HL-60 (cell line): ENCODE measurements around the gene KAZN.

Experiments used
- DNase-seq, 2 experiments: peaks; one replicate each; pipeline ENCODE4 v3.0.0-alpha.2; 2010 to 2020; ENCODE audit warnings: low read depth in 1 of 2, low spot score in 1 of 2
- H3K27ac ChIP-seq: fragments of 250-450 bp; sonication (Bioruptor Pico); replicated peaks from 2 replicates; pipeline ENCODE4 v1.5.1; 2020; ENCODE audit warnings: mild to moderate bottlenecking, moderate library complexity
- H3K27me3 ChIP-seq: fragments of 250-450 bp; sonication (Bioruptor Pico); 2 replicates; pipeline ENCODE4 v1.5.1; 2021; ENCODE audit warnings: mild to moderate bottlenecking, moderate library complexity; ENCODE audit not compliant: insufficient read depth, poor library complexity, severe bottlenecking
- H3K4me3 ChIP-seq: replicated peaks from 2 replicates; pipeline ENCODE4 v1.5.1; 2011; ENCODE audit warnings: mild to moderate bottlenecking, control low read depth, low read length; ENCODE audit not compliant: insufficient read depth
- CTCF ChIP-seq: IDR thresholded peaks from one replicate; pipeline ENCODE4 v1.5.1; 2011; ENCODE audit warnings: low read length, control low read depth, inconsistent platforms; ENCODE audit not compliant: insufficient read depth
- GABPA ChIP-seq: IDR thresholded peaks from 2 replicates; pipeline ENCODE4 v1.6.1; 2012; ENCODE audit warnings: low read depth
- POLR2AphosphoS5 ChIP-seq: IDR thresholded peaks from 2 replicates; pipeline ENCODE4 v1.6.1; 2012; ENCODE audit warnings: low read depth
- REST ChIP-seq: IDR thresholded peaks from 2 replicates; pipeline ENCODE4 v1.6.1; 2012; ENCODE audit warnings: low read depth; ENCODE audit not compliant: insufficient replicate concordance
- SPI1 ChIP-seq: IDR thresholded peaks from 2 replicates; pipeline ENCODE4 v1.6.1; 2012; ENCODE audit warnings: low read depth, mild to moderate bottlenecking, borderline replicate concordance

KAZN gene

GRCh38 chr1:14841951-14842350, 243.5 kb downstream of the KAZN start:
- no peaks in the 10 kb centered on the region for H3K27me3 ChIP-seq
- TF ChIP-seq SPI1, result no peak
- H3K4me3 ChIP-seq, result no peak overlapping the region
- no peak for DNase-seq
- H3K27ac ChIP-seq, result no peak overlapping the region

- Histone ChIP-seq H3K27ac (no peak overlapping the region), H3K4me3 (no peak overlapping the region), H3K27me3 (no peaks in the 10 kb centered on the region)
- DNase-seq, result no peak
- TF ChIP-seq POLR2AphosphoS5, result no peak
- TF ChIP-seq SPI1, result no peak
- no peak for TF ChIP-seq CTCF
- TF ChIP-seq REST, result no peak
- no peak for TF ChIP-seq GABPA
Observed at GRCh38 chr1:14842361-14842760, 243.9 kb downstream of the KAZN start.

GRCh38 chr1:14842891-14843290, 244.4 kb downstream of the KAZN start:
- H3K4me3 ChIP-seq, result no peak overlapping the region
- TF ChIP-seq SPI1 (no peak), GABPA (no peak), REST (no peak), POLR2AphosphoS5 (no peak), CTCF (no peak)
- no peaks in the 10 kb centered on the region for H3K27me3 ChIP-seq
- H3K27ac ChIP-seq, result no peak overlapping the region
- DNase-seq, result no peak

GRCh38 chr1:14843525-14843924, 245.0 kb downstream of the KAZN start:
- Histone ChIP-seq H3K4me3 (no peak overlapping the region), H3K27me3 (no peaks in the 10 kb centered on the region), H3K27ac (no peak overlapping the region)
- TF ChIP-seq GABPA (no peak), REST (no peak), CTCF (no peak), SPI1 (no peak), POLR2AphosphoS5 (no peak)
- DNase-seq, result no peak
